ENCODE measurements around the gene SRP68.
"Not testable (repeated sequence)": the region's sequence is repeated elsewhere in the genome, so short reads cannot be mapped to it uniquely, and the experiment has no call there.

The SRP68 gene

GRCh38 chr17:76079956-76080767, 7.8 kb upstream of the SRP68 start:
- no peak for TF ChIP-seq CTCF (IDR thresholded peaks at IDR 0.05; ENCODE audit: poor library complexity, severe bottlenecking)
- H3K4me3 ChIP-seq (ENCODE audit: severe bottlenecking) = no peak overlapping the region
- ATAC-seq (ENCODE audit: low read depth) (peak; percentile 34; the same call in 2 of the 3 replicates), DNase-seq (ENCODE audit: low spot score) (no peak)
- H3K4me1 ChIP-seq (ENCODE audit: insufficient read depth, poor library complexity, severe bottlenecking) = no peaks in the 10 kb centered on the region
- H3K9me3 ChIP-seq (ENCODE audit: severe bottlenecking) = no peaks in the 10 kb centered on the region
- H3K27me3 ChIP-seq (ENCODE audit: insufficient read depth, poor library complexity, severe bottlenecking) = peaks cover 49% of the 10 kb centered on the region
- peaks cover 10% of the 10 kb centered on the region for H3K36me3 ChIP-seq (ENCODE audit: low read depth)
- no peak overlapping the region for H3K27ac ChIP-seq (ENCODE audit: poor library complexity, severe bottlenecking)

GRCh38 chr17:76079535-76079955, 7.2 kb upstream of the SRP68 start:
- Histone ChIP-seq H3K27ac (ENCODE audit: poor library complexity, severe bottlenecking) (no peak overlapping the region), H3K4me3 (ENCODE audit: severe bottlenecking) (no peak overlapping the region), H3K9me3 (ENCODE audit: severe bottlenecking) (no peaks in the 10 kb centered on the region), H3K27me3 (ENCODE audit: insufficient read depth, poor library complexity, severe bottlenecking) (peaks cover 55% of the 10 kb centered on the region), H3K36me3 (ENCODE audit: low read depth) (peaks cover 5% of the 10 kb centered on the region), H3K4me1 (ENCODE audit: insufficient read depth, poor library complexity, severe bottlenecking) (no peaks in the 10 kb centered on the region)
- ATAC-seq (ENCODE audit: low read depth) = peak; percentile 1; the same call in 1 of the 3 replicates
- DNase-seq (ENCODE audit: low spot score) = no peak
- TF ChIP-seq CTCF (IDR thresholded peaks at IDR 0.05; ENCODE audit: poor library complexity, severe bottlenecking) = no peak

- no peak for DNase-seq (ENCODE audit: low spot score)
- no peaks in the 10 kb centered on the region for H3K4me1 ChIP-seq (ENCODE audit: insufficient read depth, poor library complexity, severe bottlenecking)
- no peak within 1 kb of the TSS for H3K27ac ChIP-seq (ENCODE audit: poor library complexity, severe bottlenecking)
- H3K9me3 ChIP-seq (ENCODE audit: severe bottlenecking) = no peaks in the 10 kb centered on the region
- peaks cover 60% of the 10 kb centered on the region for H3K27me3 ChIP-seq (ENCODE audit: insufficient read depth, poor library complexity, severe bottlenecking)
- no peak within 1 kb of the TSS for H3K4me3 ChIP-seq (ENCODE audit: severe bottlenecking)
- TF ChIP-seq CTCF (IDR thresholded peaks at IDR 0.05; ENCODE audit: poor library complexity, severe bottlenecking) = no peak
- no peak for ATAC-seq (ENCODE audit: low read depth)
- no peaks in the 10 kb centered on the region for H3K36me3 ChIP-seq (ENCODE audit: low read depth)
These were observed 6.7 kb upstream of the SRP68 start, which contains the start of gene ZACN for GRCh38 chr17:76078860-76079534. ZACN (plus strand) TSS chr17:76079182; CDS start chr17:76079265, 83 bp downstream.

GRCh38 chr17:76078370-76078769, 6.1 kb upstream of the SRP68 start:
- H3K27me3 ChIP-seq (ENCODE audit: insufficient read depth, poor library complexity, severe bottlenecking) = peaks cover 66% of the 10 kb centered on the region
- H3K36me3 ChIP-seq (ENCODE audit: low read depth); H3K9me3 ChIP-seq (ENCODE audit: severe bottlenecking); DNase-seq (ENCODE audit: low spot score); H3K27ac ChIP-seq (ENCODE audit: poor library complexity, severe bottlenecking); H3K4me1 ChIP-seq (ENCODE audit: insufficient read depth, poor library complexity, severe bottlenecking); H3K4me3 ChIP-seq (ENCODE audit: severe bottlenecking); ATAC-seq (ENCODE audit: low read depth): not testable (repeated sequence)

- Histone ChIP-seq H3K4me3 (ENCODE audit: severe bottlenecking) (no peak overlapping the region), H3K36me3 (ENCODE audit: low read depth) (no peaks in the 10 kb centered on the region), H3K9me3 (ENCODE audit: severe bottlenecking) (no peaks in the 10 kb centered on the region), H3K4me1 (ENCODE audit: insufficient read depth, poor library complexity, severe bottlenecking) (no peaks in the 10 kb centered on the region), H3K27me3 (ENCODE audit: insufficient read depth, poor library complexity, severe bottlenecking) (peaks cover 66% of the 10 kb centered on the region), H3K27ac (ENCODE audit: poor library complexity, severe bottlenecking) (no peak overlapping the region)
- ATAC-seq (ENCODE audit: low read depth) (no peak), DNase-seq (ENCODE audit: low spot score) (no peak)
- TF ChIP-seq CTCF (IDR thresholded peaks at IDR 0.05; ENCODE audit: poor library complexity, severe bottlenecking) = no peak
These were observed 5.3 kb upstream of the SRP68 start for GRCh38 chr17:76077584-76078110.

Data from RWPE2 (cell line).